Measurements from ENCODE around the gene KANSL1.
A peak's percentile ranks its signal among the peaks of the same experiment; 100 is the strongest.

KANSL1 gene

GRCh38 chr17:46053911-46054534, 139.2 kb downstream of the KANSL1 start:
- no peak for TF ChIP-seq CTCF (conservative IDR thresholded peaks at IDR 0.05; ENCODE audit: control insufficient read depth, insufficient read depth, low read depth, low read length)
- no peak overlapping the region for H3K4me3 ChIP-seq (ENCODE audit: control insufficient read depth, low read depth, low read length)
- DNase-seq (ENCODE audit: low read depth) = peak; percentile 62

GRCh38 chr17:46049656-46050055, 143.6 kb downstream of the KANSL1 start:
- no peak overlapping the region for H3K4me3 ChIP-seq (ENCODE audit: control insufficient read depth, low read depth, low read length)
- TF ChIP-seq CTCF (conservative IDR thresholded peaks at IDR 0.05; ENCODE audit: control insufficient read depth, insufficient read depth, low read depth, low read length) = no peak
- DNase-seq (ENCODE audit: low read depth) = no peak

- TF ChIP-seq CTCF (conservative IDR thresholded peaks at IDR 0.05; ENCODE audit: control insufficient read depth, insufficient read depth, low read depth, low read length) = no peak
- DNase-seq (ENCODE audit: low read depth) = no peak
- no peak overlapping the region for H3K4me3 ChIP-seq (ENCODE audit: control insufficient read depth, low read depth, low read length)
Observed at GRCh38 chr17:46047856-46048255, 145.4 kb downstream of the KANSL1 start.

- no peak overlapping the region for H3K4me3 ChIP-seq (ENCODE audit: control insufficient read depth, low read depth, low read length)
- no peak for TF ChIP-seq CTCF (conservative IDR thresholded peaks at IDR 0.05; ENCODE audit: control insufficient read depth, insufficient read depth, low read depth, low read length)
- DNase-seq (ENCODE audit: low read depth) = no peak
Observed at GRCh38 chr17:46047398-46047797, 145.8 kb downstream of the KANSL1 start.

- no peak for TF ChIP-seq CTCF (conservative IDR thresholded peaks at IDR 0.05; ENCODE audit: control insufficient read depth, insufficient read depth, low read depth, low read length)
- peak; percentile 42 for DNase-seq (ENCODE audit: low read depth)
- no peak overlapping the region for H3K4me3 ChIP-seq (ENCODE audit: control insufficient read depth, low read depth, low read length)
Observed at GRCh38 chr17:46046957-46047356, 146.3 kb downstream of the KANSL1 start.

GRCh38 chr17:46045639-46046038, 147.6 kb downstream of the KANSL1 start:
- no peak for TF ChIP-seq CTCF (conservative IDR thresholded peaks at IDR 0.05; ENCODE audit: control insufficient read depth, insufficient read depth, low read depth, low read length)
- no peak for DNase-seq (ENCODE audit: low read depth)
- no peak overlapping the region for H3K4me3 ChIP-seq (ENCODE audit: control insufficient read depth, low read depth, low read length)

- DNase-seq (ENCODE audit: low read depth) = no peak
- TF ChIP-seq CTCF (conservative IDR thresholded peaks at IDR 0.05; ENCODE audit: control insufficient read depth, insufficient read depth, low read depth, low read length) = no peak
- no peak overlapping the region for H3K4me3 ChIP-seq (ENCODE audit: control insufficient read depth, low read depth, low read length)
Observed at GRCh38 chr17:46044989-46045388, 148.2 kb downstream of the KANSL1 start.

All from fibroblast of mammary gland (primary cell).